GM12874 (cell line): ENCODE measurements around the gene SLC25A53.
A peak's percentile ranks its signal among the peaks of the same experiment; 100 is the strongest.

Experiments
- TF ChIP-seq, protein P1 (sequence below): IDR thresholded peaks from 2 replicates; pipeline ENCODE4 v1.5.1; 2011; ENCODE audit warnings: low read depth, mild to moderate bottlenecking, control low read depth, low read length, moderate library complexity; ENCODE audit not compliant: insufficient read depth

SLC25A53 gene

DNA sequence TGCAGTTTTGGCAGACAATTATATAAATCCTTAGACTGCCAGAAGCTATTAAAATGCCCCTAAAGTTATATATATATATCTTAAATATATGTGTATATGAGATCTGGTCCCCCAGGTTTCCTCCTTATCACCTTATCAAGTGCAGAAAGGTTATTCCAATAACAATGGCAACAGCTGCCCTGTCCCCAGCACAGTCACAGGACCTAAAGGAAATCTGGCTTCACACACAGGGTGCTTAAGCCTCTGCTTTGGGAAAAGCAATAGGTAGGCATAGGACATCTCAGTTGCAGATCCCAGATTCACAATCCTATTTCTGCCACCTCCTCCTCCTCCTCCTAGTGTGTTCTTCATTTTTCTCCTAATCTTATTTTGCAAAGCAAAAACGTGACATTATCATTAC lies 5.8 kb downstream of the SLC25A53 start:
- TF ChIP-seq, protein P1, sequence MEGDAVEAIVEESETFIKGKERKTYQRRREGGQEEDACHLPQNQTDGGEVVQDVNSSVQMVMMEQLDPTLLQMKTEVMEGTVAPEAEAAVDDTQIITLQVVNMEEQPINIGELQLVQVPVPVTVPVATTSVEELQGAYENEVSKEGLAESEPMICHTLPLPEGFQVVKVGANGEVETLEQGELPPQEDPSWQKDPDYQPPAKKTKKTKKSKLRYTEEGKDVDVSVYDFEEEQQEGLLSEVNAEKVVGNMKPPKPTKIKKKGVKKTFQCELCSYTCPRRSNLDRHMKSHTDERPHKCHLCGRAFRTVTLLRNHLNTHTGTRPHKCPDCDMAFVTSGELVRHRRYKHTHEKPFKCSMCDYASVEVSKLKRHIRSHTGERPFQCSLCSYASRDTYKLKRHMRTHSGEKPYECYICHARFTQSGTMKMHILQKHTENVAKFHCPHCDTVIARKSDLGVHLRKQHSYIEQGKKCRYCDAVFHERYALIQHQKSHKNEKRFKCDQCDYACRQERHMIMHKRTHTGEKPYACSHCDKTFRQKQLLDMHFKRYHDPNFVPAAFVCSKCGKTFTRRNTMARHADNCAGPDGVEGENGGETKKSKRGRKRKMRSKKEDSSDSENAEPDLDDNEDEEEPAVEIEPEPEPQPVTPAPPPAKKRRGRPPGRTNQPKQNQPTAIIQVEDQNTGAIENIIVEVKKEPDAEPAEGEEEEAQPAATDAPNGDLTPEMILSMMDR, result no peak

- TF ChIP-seq, protein P1, result no peak
Observed at GRCh38 chrX:104141087-104141760, 15.6 kb downstream of the SLC25A53 start.

- TF ChIP-seq, protein P1, result no peak
Observed at GRCh38 chrX:104137496-104137895, 19.3 kb downstream of the SLC25A53 start.

GRCh38 chrX:104136241-104137019 lies 20.4 kb downstream of the SLC25A53 start:
- TF ChIP-seq, protein P1, result peak; percentile 53

DNA sequence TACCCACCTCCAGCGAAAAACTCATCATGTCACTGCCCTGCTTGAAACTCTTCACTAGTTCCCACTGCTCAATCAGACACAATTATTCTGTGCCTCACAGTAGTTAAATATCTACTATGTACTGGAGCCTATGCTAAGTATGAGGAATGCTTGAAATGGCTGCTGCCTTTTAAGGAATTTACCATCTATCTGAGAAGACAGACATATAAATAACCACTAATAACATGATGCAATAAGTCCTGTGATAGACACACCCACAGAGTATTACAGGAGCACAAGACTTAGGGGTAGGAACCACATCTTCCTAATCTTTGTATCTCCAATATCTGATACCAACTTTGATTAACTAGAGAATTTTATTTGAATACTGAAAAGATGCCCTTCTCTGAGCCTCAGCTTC lies 21.1 kb downstream of the SLC25A53 start:
- TF ChIP-seq, protein P1, result no peak

DNA sequence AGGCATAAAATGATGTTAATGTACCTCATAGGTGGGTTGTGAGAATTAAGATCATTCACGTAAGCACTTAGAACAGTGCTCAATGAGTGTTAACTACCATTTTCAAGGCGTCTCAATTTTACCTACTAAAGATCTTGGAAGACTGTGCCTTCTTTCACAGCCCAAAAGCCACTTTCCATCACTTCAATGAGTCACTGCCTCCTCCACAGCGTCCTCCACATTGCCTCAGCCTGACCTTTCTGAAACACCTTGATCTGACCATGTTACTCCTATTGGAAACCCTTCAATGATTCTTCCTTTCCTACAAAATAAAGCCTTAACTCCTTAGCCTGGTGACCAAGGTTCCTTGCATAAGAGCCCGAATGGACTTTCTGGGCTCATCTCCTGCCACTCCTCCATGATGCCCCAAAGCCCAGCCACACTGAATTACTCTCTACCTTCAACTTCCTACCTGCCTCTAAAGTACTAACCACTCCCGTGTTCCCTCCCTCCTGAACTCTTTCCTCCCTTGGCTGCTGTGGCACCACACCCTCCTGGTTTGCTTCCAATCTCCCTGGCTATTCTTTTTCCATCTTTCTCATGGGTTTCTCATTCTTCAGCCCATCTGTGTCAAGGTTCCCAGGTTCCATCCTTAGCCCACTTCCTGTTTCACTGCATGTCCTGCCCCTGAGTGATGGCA lies 22.1 kb downstream of the SLC25A53 start:
- TF ChIP-seq, protein P1, result no peak

DNA sequence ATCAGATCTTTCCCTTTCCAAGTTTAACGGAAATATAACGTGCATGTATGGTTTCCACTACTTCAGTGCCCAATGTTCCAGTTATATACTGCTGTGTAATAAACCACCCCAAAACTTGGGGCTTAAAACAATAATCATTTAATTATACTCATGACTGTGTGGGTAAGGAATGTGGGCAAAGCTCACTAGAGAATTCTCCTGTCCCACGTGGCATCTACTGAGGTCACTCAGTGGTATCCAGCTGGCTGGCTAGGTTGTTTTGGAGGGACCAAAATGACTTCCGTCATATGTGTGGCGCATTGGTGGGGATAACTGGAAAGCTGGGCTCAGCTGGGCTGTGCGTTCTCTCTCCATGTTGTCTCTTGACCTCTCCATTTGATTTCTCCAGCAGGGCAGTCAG lies 26.0 kb downstream of the SLC25A53 start:
- TF ChIP-seq, protein P1, result no peak
